GM18505 (cell line): Measurements from ENCODE around the gene PTRH2.

Source experiments
- ATAC-seq: cut with Tn5 transposase; IDR thresholded peaks from one replicate; pipeline ENCODE4 v1.9.1; 2021; ENCODE audit not compliant: unreplicated experiment
- POLR2A ChIP-seq: IDR thresholded peaks from 4 replicates; pipeline ENCODE4 v1.6.1; 2011; ENCODE audit warnings: borderline replicate concordance; ENCODE audit not compliant: insufficient read depth, insufficient read length; ENCODE audit errors: extremely low read depth

The PTRH2 gene

DNA sequence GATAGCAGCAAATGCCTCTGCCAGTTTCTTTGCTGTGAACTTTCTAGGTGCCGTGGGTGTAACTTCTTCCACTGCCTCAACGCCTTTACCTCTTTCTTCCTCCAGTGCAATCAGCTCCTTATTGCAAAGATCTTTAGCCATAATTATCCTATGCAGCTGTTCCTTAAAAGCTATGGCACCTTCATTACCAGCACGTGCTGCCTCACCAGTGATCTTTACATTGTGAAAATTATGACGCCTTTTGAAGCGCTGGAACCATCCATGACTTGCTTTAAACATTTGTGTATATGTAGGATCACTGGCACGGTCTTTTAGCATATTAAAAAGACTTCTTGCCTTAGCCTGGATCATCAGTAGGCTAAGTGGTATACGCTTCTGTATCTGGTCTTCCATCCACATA lies 8.0 kb downstream of the PTRH2 start:
- no peak for TF ChIP-seq POLR2A
- no peak for ATAC-seq

DNA sequence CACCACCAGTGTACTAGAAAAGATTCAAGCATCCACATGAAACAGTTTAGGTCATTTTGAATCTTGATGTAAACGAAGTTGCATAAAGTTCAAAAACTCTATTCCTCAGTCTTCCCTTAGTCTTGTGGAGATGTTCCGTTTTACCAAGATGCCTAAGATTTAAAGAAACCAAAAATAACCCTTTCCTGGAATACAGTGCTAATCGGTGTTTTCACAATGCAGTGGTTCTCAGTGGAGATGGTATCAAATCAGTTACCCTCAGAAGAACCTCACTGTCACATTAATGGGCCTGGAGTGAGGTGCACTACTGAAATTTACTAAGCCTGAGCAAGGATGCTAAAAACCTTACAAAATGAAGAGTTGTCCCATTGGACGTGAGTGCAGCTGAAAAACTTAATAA lies 9.1 kb downstream of the PTRH2 start:
- no peak for TF ChIP-seq POLR2A
- no peak for ATAC-seq

DNA sequence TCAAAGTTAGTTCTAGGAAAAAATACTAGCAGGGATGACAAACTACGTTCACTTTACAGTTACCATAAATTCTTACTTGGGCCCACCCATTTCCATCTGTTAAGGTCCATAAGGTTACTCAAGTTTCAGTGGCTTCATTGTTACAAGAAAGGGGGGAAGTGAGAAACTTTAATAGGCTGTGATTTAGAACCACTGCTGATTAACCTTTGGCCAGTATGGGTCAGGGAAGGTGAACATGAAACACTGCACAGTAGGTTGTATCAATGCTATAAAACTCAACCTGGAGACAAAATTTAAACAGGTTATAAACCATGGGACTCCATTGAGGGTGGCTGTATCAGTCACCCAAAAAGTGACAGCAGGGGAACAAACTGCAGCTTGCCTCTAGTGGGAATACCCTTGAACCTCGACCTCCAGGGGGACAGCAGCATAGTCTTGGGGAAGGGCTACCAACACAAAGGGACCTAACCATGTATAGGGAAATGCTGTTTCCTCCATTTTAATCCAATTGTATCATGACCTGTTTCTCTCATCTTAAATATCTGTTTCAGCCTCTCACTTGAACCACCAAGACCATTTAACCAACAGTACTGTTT lies 10.4 kb downstream of the PTRH2 start:
- TF ChIP-seq POLR2A: peak; percentile 30
- ATAC-seq: no peak

DNA sequence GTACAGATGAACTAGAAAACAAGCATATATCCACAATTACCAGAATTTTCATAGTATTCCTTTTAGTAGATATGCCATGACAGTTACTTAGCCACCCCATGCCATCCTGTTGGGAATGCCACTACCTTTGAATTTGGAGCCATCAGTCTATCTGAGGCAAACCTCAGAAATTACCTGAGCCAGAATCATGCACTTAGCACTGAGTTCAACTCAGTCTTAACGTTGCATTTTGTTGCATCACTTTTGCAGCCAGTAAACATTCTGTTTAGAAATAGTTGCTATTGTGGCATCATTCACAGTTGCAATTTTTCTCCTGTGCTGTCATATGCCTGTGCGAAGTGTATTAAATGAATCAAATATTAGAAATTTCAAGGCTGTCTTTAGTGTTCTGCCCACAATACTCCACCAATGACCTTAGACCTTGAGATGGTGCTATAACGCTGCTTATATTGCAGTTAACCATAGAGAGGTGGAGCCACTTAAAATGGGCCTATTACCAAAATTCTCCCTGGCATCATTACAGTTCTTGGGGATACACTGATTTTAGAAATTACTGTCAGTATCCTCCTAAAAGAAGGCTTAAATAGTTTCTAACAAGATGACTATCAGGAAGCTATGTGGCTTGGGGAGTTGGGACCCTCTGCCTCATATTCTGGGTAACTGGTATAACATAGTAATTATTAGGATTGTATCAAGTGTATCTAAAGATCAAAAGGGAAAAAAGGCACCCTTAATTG lies 11.1 kb downstream of the PTRH2 start:
- no peak for ATAC-seq

DNA sequence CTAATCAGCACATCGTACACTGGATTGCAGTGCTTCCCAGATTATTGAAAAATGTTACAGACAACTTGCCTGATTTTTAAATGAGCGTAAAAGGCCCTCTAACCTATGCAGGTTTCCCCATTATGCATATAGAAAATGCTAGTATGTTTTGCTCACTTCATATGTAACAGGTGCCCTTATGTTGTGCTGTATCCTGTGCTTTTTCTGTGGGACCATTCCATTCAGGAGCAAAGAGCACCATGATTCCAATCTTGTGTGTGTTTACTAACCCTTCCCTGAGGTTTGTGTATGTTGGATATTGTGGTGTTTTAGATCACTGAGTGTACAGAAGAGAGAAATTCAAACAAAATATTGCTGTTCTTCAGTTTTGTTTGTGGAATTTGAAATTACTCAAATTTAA lies 12.9 kb downstream of the PTRH2 start:
- no peak for ATAC-seq
- TF ChIP-seq POLR2A: no peak

More for the DNA sequence above, 11.1 kb downstream of the PTRH2 start:
- TF ChIP-seq POLR2A: no peak

DNA sequence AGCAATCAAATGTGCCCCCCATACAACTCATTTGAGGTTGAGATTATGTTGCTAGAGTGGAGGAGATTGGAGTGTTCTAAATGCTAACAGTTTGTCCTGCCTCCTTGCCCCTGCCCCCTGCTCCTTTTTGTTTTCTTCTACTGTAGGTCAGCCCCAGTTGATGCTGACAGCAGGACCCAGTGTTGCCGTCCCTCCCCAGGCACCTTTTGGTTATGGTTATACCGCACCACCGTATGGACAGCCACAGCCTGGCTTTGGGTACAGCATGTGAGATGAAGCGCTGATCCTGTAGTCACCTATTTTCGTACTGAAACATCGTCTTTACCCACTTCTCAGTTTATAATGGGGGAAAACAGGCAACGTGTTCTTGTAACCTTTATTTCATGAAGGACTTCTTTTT lies 13.6 kb downstream of the PTRH2 start:
- ATAC-seq: no peak
- no peak for TF ChIP-seq POLR2A

DNA sequence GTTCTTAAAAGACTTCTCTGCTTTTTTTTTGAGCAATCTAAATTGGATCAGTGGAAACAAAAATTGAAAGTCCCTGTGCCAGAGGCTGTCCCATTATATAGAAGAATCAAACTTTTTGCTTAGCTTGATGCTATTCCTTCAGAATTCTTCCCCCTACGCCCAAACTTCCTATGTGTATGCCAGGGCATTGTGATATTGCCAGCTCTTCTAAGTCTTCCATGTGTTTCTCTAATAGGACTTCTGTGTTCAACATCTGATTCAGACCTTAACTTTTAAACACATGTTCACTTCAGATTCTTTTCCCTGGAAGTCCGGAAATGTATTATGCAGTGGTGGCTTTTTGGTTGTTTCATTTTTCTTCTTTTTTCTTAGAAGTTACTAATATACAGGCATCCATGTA lies 18.7 kb downstream of the PTRH2 start:
- TF ChIP-seq POLR2A: no peak
- ATAC-seq: no peak

DNA sequence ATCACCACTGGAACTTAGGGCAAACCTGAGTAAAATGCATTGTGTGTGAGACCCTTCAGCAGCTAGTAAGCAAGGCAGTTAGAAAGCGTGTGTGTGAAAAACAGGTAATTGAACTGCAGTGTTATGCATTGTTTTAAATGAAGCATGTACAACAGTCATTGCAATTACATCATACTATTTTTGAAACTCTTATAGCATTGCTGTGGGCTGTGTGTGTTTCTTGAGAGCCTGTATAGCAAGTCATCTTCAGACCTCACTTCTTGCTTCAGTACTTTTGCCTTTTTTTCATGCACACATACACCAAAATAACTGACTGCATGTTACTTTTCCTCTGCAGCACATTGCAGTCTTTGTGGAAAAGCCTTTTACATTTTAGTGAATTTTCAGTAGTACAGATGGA lies 19.2 kb downstream of the PTRH2 start:
- no peak for TF ChIP-seq POLR2A
- no peak for ATAC-seq

DNA sequence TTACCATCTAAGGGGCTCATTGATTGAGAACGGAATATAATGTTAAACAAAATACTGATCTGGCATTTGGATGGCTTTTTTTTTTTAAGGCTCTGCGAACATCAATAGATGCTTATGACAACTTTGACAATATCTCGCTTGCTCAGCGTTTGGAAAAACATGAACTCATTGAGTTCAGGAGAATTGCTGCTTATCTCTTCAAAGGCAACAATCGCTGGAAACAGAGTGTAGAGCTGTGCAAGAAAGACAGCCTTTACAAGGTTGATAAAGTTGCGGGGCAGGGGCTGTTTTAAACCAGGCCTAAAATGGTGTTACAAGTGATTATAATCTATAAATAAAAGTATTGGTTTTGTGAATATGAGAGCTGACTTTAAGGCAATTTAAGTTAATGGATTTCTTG lies 22.3 kb downstream of the PTRH2 start:
- TF ChIP-seq POLR2A: no peak
- ATAC-seq: no peak

DNA sequence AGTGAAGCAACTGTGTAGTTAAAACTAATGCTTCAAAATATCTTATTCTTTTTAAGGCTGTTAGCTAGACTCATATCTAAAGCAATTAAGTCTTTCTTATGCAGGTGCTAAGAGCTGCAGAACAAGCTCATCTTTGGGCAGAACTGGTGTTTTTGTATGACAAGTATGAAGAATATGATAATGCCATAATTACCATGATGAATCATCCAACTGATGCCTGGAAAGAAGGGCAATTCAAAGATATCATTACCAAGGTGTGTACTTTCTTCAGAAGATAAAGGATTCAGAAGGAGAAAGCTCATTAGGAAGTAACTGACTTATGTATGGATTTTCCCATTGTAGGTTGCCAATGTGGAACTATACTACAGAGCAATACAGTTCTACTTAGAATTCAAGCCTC lies 23.9 kb downstream of the PTRH2 start:
- no peak for ATAC-seq
- TF ChIP-seq POLR2A: no peak

DNA sequence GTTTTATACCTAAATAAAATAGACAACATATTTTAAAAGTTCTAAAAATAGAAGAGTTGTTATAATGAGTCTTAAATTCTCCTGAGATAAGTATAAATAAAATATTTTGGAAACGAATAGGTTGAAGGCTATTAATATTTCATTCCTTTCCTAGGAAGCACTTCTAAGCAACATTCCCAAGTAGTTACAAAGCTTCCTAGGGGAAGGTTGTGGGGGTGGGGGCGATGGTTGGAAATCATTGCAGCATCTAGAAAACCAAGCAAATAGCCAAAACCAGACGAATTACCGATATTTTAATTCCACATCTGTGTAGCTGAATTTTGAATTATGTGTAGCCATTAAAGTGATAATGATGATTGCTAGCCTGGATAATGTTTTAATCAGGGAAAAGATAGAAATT lies 26.9 kb downstream of the PTRH2 start:
- no peak for TF ChIP-seq POLR2A
- no peak for ATAC-seq

DNA sequence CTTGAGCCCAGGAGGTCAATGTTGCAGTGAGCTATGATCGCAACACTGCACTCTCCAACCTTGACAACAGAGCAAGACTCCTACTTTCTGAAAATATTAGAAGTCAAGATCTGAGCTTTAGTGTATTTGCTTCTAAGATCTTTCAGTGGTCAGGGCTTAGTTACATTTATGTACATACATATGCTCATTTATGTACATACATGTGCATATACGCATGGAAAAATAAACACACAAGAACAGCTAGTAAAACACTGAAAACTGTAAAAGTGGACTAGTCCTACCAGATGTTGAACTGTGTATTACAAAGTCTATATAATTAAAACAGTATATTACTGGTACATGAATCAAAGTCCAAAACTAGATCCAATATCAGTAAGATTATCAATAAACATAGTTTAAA lies 28.3 kb downstream of the PTRH2 start:
- no peak for TF ChIP-seq POLR2A
- ATAC-seq: no peak

DNA sequence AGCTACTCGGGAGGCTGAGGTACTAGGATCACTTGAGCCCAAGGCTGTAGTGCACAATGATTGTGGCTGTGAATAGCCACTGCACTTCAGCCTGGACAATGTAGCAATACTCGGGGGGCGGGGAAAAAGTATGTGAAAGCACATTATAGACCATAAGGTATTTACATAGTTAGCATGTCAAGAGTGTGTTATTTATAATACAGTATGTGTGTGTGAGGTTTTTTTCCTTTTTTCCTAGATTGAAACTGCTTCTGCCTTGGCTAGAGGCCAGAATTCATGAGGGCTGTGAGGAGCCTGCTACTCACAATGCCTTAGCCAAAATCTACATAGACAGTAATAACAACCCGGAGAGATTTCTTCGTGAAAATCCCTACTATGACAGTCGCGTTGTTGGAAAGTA lies 30.5 kb downstream of the PTRH2 start:
- ATAC-seq: no peak
- no peak for TF ChIP-seq POLR2A

DNA sequence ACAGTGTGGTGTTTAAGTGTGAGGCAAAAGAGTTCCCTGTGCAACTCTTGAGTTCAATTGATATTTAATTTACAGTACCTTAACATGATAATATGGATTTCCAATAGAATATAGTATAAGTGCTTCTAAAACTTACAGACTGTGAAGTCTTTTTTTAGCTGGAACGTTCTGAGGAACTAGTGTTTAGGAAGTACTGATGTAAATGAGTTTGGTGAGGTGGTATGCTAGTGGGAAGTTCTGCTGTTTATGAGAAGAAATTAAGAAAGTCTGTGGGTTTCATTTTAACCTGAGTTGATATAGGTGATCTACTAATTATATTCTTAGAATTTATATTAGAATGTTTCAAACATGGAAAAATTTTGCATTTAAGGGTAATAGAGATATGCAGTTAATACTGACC lies 32.0 kb downstream of the PTRH2 start:
- ATAC-seq: no peak
- no peak for TF ChIP-seq POLR2A
